K562 (cell line): ENCODE measurements around the gene PNMA3. TPM values are rescaled to one million over a fixed set of nuclear protein-coding genes. Genes with fewer than 3 reads are reported as not detected.

Experiments used
- ATF1 ChIP-seq, 2 experiments: fragments of 450-650 bp in 1 of 2; IDR thresholded peaks; 2 replicates each; pipeline ENCODE4 v1.6.1; 2016; ENCODE audit warnings: missing compliant biosample characterization in 1 of 2, missing genetic modification characterization in 1 of 2
- CXXC5 ChIP-seq: fragments of 250-450 bp; sonication (Bioruptor Pico); IDR thresholded peaks from 2 replicates; pipeline ENCODE4 v1.8.0; 2022; ENCODE audit warnings: inconsistent platforms, mild to moderate bottlenecking, moderate library complexity
- E2F3 ChIP-seq: fragments of 250-450 bp; sonication (Bioruptor Pico); IDR thresholded peaks from 2 replicates; pipeline ENCODE4 v1.4.0; 2020; ENCODE audit warnings: mild to moderate bottlenecking
- FOXA1 ChIP-seq: fragments of 450-650 bp; IDR thresholded peaks from 2 replicates; pipeline ENCODE4 v1.6.1; 2016; ENCODE audit warnings: mild to moderate bottlenecking, borderline replicate concordance
- GATAD2A ChIP-seq: fragments of 450-650 bp; IDR thresholded peaks from 2 replicates; pipeline ENCODE4 v1.6.1; 2017
- HNRNPL ChIP-seq: fragments of 200-400 bp; formaldehyde crosslinking; IDR thresholded peaks from 2 replicates; pipeline ENCODE4 v1.6.1; 2017; ENCODE audit warnings: low read depth, mild to moderate bottlenecking, low read length
- ILK ChIP-seq: fragments of 450-650 bp; IDR thresholded peaks from 2 replicates; pipeline ENCODE4 v1.6.1; 2016; ENCODE audit warnings: missing genetic modification characterization, low read depth, mild to moderate bottlenecking, missing compliant biosample characterization, moderate library complexity, borderline replicate concordance
- MTF1 ChIP-seq: fragments of 250-450 bp; sonication (Bioruptor Pico); IDR thresholded peaks from 2 replicates; pipeline ENCODE4 v1.9.0; 2021; ENCODE audit warnings: moderate library complexity, mild to moderate bottlenecking, inconsistent platforms, borderline replicate concordance
- NCOA1 ChIP-seq: fragments of 450-650 bp; IDR thresholded peaks from 2 replicates; pipeline ENCODE4 v1.6.1; 2016; ENCODE audit warnings: low read depth
- PHF21A ChIP-seq: fragments of 450-650 bp; IDR thresholded peaks from 2 replicates; pipeline ENCODE4 v1.6.1; 2017; ENCODE audit warnings: low read depth, borderline replicate concordance
- SMARCC2 ChIP-seq: fragments of 450-650 bp; IDR thresholded peaks from 2 replicates; pipeline ENCODE4 v1.6.1; 2017; ENCODE audit warnings: antibody characterized with exemption, moderate library complexity, mild to moderate bottlenecking, low read depth
- SP1 ChIP-seq: sonication (generic); formaldehyde crosslinking; IDR thresholded peaks from 2 replicates; pipeline ENCODE4 v1.8.1; 2022; ENCODE audit warnings: mild to moderate bottlenecking, missing genetic modification reagents
- THRB ChIP-seq: fragments of 450-650 bp; formaldehyde crosslinking; conservative IDR thresholded peaks from 2 replicates; pipeline ENCODE4 v1.4.0; 2022; ENCODE audit warnings: mild to moderate bottlenecking, missing genetic modification characterization
- U2AF1 ChIP-seq: fragments of 200-400 bp; formaldehyde crosslinking; optimal IDR thresholded peaks from 2 replicates; pipeline ENCODE3; 2017; ENCODE audit warnings: mild to moderate bottlenecking, low read depth, low read length, moderate library complexity
- ZFP1 ChIP-seq: fragments of 450-650 bp; formaldehyde crosslinking; IDR thresholded peaks from 2 replicates; pipeline ENCODE4 v1.4.0; 2020; ENCODE audit warnings: mild to moderate bottlenecking, mixed read lengths
- ZFX ChIP-seq: sonication (generic); formaldehyde crosslinking; IDR thresholded peaks from 2 replicates; pipeline ENCODE4 v1.8.0; 2022; ENCODE audit warnings: mild to moderate bottlenecking, missing genetic modification reagents, moderate library complexity
- ZNF174 ChIP-seq: fragments of 250-450 bp; sonication (Bioruptor Pico); IDR thresholded peaks from 2 replicates; pipeline ENCODE4 v1.4.0; 2020; ENCODE audit warnings: mild to moderate bottlenecking
- ZNF253 ChIP-seq: fragments of 250-450 bp; sonication (Bioruptor Pico); conservative IDR thresholded peaks from 2 replicates; pipeline ENCODE4 v1.6.1; 2021; ENCODE audit warnings: mild to moderate bottlenecking
- ZNF277 ChIP-seq: fragments of 250-450 bp; sonication (Bioruptor Pico); IDR thresholded peaks from 2 replicates; pipeline ENCODE4 v1.8.0; 2022; ENCODE audit warnings: inconsistent platforms, mild to moderate bottlenecking, moderate library complexity, borderline replicate concordance
- polyA plus RNA-seq, 8 experiments: library from polyadenylated mRNA; depleted of rRNA in 4 of 8; stranded (reverse) in 5 of 8; unstranded in 3 of 8; fragments of >200 nt; fragmentation: Nextera tagmentation in 2 of 8; fragmentation: Illumina TruSeq in 1 of 8; extraction: Ambion mirVana in 2 of 8; extraction: Trizol in 1 of 8; gene quantifications; 2 replicates each; pipeline versions ENCODE4 v1.2.1 to v1.2.3, GENCODE V29; 2011 to 2014; ENCODE audit warnings: inconsistent platforms in 1 of 8, missing spikeins in 1 of 8
- total RNA-seq, 7 experiments: library from RNA; depleted of rRNA in 6 of 7; stranded (reverse); fragments of >200 nt in 6 of 7; fragmentation: Illumina TruSeq in 2 of 7; extraction: Trizol in 2 of 7; gene quantifications; 2 replicates each; pipeline versions ENCODE4 v1.2.1 to v1.2.3, GENCODE V29; 2011 to 2021; ENCODE audit warnings: low replicate concordance in 1 of 7
- TF ChIP-seq, protein P1 (sequence below): fragments of 250-450 bp; sonication (Bioruptor Pico); IDR thresholded peaks from 2 replicates; pipeline ENCODE4 v1.5.0; 2020; ENCODE audit warnings: mild to moderate bottlenecking
- TF ChIP-seq, protein P2 (sequence below): fragments of 250-450 bp; sonication (Bioruptor Pico); IDR thresholded peaks from 2 replicates; pipeline ENCODE4 v1.9.0; 2021; ENCODE audit warnings: mild to moderate bottlenecking, inconsistent platforms

The PNMA3 gene
- total and polyA plus RNA-seq, 9 of the 15 experiments (the other 6 are each of a cell fraction or from before 2014, with no cell fraction given): 0.01 to 1.5 (median 0.95) TPM; not detected in 1

- TF ChIP-seq ATF1 (CRISPR knock-in tag; IDR thresholded peaks at IDR 0.05): no peak
- TF ChIP-seq ATF1 (tag; IDR thresholded peaks at IDR 0.05): no peak
- no peak for TF ChIP-seq ILK (tag)
- TF ChIP-seq HNRNPL: no peak
- no peak for TF ChIP-seq NCOA1
- TF ChIP-seq ZNF277 (CRISPR knock-in tag): no peak
- TF ChIP-seq MTF1 (CRISPR knock-in tag): no peak
- no peak for TF ChIP-seq FOXA1
- TF ChIP-seq, protein P1, sequence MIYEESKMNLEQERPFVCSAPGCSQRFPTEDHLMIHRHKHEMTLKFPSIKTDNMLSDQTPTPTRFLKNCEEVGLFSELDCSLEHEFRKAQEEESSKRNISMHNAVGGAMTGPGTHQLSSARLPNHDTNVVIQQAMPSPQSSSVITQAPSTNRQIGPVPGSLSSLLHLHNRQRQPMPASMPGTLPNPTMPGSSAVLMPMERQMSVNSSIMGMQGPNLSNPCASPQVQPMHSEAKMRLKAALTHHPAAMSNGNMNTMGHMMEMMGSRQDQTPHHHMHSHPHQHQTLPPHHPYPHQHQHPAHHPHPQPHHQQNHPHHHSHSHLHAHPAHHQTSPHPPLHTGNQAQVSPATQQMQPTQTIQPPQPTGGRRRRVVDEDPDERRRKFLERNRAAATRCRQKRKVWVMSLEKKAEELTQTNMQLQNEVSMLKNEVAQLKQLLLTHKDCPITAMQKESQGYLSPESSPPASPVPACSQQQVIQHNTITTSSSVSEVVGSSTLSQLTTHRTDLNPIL (CRISPR knock-in tag): no peak
- TF ChIP-seq SMARCC2: no peak
- no peak for TF ChIP-seq ZNF174 (CRISPR knock-in tag)
- TF ChIP-seq PHF21A: no peak
- TF ChIP-seq, protein P2, sequence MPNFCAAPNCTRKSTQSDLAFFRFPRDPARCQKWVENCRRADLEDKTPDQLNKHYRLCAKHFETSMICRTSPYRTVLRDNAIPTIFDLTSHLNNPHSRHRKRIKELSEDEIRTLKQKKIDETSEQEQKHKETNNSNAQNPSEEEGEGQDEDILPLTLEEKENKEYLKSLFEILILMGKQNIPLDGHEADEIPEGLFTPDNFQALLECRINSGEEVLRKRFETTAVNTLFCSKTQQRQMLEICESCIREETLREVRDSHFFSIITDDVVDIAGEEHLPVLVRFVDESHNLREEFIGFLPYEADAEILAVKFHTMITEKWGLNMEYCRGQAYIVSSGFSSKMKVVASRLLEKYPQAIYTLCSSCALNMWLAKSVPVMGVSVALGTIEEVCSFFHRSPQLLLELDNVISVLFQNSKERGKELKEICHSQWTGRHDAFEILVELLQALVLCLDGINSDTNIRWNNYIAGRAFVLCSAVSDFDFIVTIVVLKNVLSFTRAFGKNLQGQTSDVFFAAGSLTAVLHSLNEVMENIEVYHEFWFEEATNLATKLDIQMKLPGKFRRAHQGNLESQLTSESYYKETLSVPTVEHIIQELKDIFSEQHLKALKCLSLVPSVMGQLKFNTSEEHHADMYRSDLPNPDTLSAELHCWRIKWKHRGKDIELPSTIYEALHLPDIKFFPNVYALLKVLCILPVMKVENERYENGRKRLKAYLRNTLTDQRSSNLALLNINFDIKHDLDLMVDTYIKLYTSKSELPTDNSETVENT (CRISPR knock-in tag): no peak
- TF ChIP-seq CXXC5 (CRISPR knock-in tag): peak; percentile 23
- no peak for TF ChIP-seq GATAD2A
- no peak for TF ChIP-seq ZNF253 (CRISPR knock-in tag)
- TF ChIP-seq THRB (CRISPR knock-in tag): no peak
- no peak for TF ChIP-seq U2AF1
- no peak for TF ChIP-seq ZFP1 (CRISPR knock-in tag)
- TF ChIP-seq E2F3 (CRISPR knock-in tag): no peak
- no peak for TF ChIP-seq ZFX (CRISPR knock-in tag)
- no peak for TF ChIP-seq SP1 (CRISPR knock-in tag)
Measured at GRCh38 chrX:153032397-153033118, 23.7 kb upstream of the PNMA3 start (continued).
